Heart left ventricle (tissue), 13 donors: Measurements from ENCODE around the gene ZNF273.
"Not testable (repeated sequence)": the region's sequence is repeated elsewhere in the genome, so short reads cannot be mapped to it uniquely, and the experiment has no call there.

Source experiments
- POLR2A ChIP-seq, 2 donors: fragments of 450-650 bp; IDR thresholded peaks; one replicate each; pipeline ENCODE4 v1.6.1; 2017; ENCODE audit warnings: antibody characterized with exemption in 2 of 2, mild to moderate bottlenecking in 2 of 2, moderate library complexity in 2 of 2
- TF ChIP-seq, protein P1 (sequence below), 12 donors: fragments of 200-600 bp; sonication (generic) in 4 of 12; IDR thresholded peaks; one replicate each; pipeline versions ENCODE4 v1.5.0 to v1.8.0; 2018 to 2022; ENCODE audit warnings: antibody characterized with exemption in 12 of 12, mild to moderate bottlenecking in 5 of 12
- donor health status: ischemic (EF 13 %, LVEDD 7.1; RV severe dilation, severe dysfunction).
- donor health status: DM: no; HTN: yes; CAD: no.
- donor health status: DM: no; HTN: no; CAD: no.
- donor health status: ischemic (EF 25% LVEDD 6.9; RV normal size, moderate dysfunction).
- donor health status: ischemic (EF 25% LVEDD 5.7; RV mildly dilated, moderate dysfunction).
- donor health status: ischemic (EF 35%, LVEDD 5.7; RV mildly dilated, moderate dysfunction).
- donor health status: nonischemic (EF 11% LVEDD 7.7; RV severe dilation, severe dysfunction).
- donor health status: DM: yes; HTN: yes; CAD: no.
- donor health status: PGD.
- donor health status: ischemic (EF 29% LVEDD 5.4; RV normal size, mild dysfunction).
- donor health status: nonischemic (EF 23%, LVEDD 6.1; RV moderate dilation, normal function).

- TF ChIP-seq, protein P1, sequence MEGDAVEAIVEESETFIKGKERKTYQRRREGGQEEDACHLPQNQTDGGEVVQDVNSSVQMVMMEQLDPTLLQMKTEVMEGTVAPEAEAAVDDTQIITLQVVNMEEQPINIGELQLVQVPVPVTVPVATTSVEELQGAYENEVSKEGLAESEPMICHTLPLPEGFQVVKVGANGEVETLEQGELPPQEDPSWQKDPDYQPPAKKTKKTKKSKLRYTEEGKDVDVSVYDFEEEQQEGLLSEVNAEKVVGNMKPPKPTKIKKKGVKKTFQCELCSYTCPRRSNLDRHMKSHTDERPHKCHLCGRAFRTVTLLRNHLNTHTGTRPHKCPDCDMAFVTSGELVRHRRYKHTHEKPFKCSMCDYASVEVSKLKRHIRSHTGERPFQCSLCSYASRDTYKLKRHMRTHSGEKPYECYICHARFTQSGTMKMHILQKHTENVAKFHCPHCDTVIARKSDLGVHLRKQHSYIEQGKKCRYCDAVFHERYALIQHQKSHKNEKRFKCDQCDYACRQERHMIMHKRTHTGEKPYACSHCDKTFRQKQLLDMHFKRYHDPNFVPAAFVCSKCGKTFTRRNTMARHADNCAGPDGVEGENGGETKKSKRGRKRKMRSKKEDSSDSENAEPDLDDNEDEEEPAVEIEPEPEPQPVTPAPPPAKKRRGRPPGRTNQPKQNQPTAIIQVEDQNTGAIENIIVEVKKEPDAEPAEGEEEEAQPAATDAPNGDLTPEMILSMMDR (IDR thresholded peaks at IDR 0.05), result not testable (repeated sequence)
- TF ChIP-seq POLR2A (IDR thresholded peaks at IDR 0.05), result not testable (repeated sequence)
These were observed 39.5 kb upstream of the ZNF273 start for GRCh38 chr7:64863530-64863929.
